Germinal center (tissue), 1 donor: ENCODE measurements around the gene NR2F1-AS1.
"Not testable (repeated sequence)": the region's sequence is repeated elsewhere in the genome, so short reads cannot be mapped to it uniquely, and the experiment has no call there.

Experiments used
- DNase-seq: peaks from one replicate; pipeline ENCODE4 v3.0.0; 2012; ENCODE audit warnings: mixed read lengths, low spot score

Gene NR2F1-AS1

DNA sequence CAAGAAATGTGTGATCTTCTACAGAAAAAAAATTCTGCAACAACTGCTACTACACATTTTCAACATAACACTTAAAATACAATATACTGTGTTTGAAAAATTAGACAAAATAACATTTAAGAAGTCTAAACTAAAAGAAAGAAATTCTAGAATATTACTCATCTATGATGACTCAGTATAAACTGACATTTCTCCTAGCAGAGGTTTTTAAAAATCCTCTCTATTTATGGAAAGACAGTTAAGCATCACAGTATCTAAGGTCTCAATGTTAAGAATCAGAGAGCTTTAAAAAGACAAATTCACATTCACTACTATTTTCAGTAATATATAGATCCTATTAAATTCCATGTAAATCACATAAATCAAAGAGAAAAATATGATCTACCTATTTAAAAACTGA is 61.3 kb downstream of the NR2F1-AS1 start:
- no peak for DNase-seq

DNA sequence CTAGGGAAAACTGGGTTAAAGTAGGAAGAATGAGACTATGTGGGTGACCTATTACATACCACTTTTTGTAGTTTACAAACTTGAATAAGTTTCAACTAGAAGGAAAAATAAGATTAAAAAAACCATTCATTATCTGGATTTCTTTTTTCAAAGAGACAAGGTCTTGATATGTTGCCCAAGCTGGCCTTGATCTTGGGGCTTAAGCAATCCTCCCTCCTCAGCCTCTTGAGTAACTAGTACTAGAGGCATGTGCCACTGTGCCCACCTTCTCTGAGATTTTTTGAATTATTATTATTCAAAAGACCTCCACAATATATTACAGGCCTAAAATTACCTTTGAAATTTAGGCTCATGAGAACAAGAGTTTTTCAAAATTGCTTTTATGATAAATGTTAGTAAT is 63.2 kb downstream of the NR2F1-AS1 start:
- no peak for DNase-seq

DNA sequence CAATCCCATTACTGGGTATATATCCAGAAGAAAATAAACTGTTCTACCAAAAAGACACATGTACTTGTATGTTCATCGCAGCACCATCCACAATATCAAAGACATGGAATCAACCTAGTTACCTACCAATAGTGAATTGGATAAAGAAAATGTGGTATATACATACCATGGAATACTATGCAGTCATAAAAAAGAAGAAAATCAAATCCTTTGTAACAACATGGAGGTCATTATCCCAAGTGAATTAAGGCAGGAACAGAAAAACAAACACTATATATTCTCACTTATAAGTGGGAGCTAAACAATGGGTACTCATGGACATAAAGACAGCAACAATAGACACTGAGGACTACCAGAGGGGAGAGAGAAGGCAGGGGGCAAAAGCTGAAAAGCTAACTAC is 67.7 kb downstream of the NR2F1-AS1 start:
- DNase-seq, result no peak

DNA sequence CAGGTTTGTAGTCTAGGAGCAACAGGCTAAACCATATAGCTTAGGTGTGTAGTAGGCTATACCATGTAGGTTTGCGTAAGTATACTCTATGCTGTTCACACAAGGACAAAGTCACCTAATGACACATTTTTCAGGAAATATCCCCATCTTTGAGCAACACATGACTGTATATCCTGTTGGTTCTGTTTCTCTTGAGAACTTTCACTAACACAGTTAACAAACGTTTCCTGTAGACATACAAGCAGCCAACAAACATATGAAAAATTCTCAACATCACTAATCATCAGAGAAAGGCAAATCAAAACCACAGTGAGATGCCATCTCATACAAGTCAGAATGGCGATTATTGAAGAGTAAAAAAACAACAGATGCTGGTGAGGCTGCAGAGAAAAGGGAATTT is 68.2 kb downstream of the NR2F1-AS1 start:
- no peak for DNase-seq

DNA sequence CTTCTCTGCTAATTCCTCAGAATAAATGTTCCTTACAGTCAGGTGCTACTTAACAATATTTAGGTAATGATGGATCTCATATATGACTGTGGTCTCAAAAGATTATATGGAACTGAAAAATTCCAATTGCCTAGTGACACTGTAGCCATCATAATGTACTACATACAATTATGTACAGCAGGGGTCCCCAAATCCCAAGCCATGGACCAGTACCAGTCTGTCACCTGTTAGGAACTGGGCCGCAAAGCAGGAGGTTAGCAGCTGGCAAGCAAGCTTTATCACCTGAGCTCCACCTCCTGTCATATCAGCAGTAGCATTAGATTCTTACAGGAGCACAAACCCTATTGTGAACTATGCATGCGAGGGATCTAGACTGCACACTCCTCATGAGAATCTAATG is 69.6 kb downstream of the NR2F1-AS1 start:
- no peak for DNase-seq

DNA sequence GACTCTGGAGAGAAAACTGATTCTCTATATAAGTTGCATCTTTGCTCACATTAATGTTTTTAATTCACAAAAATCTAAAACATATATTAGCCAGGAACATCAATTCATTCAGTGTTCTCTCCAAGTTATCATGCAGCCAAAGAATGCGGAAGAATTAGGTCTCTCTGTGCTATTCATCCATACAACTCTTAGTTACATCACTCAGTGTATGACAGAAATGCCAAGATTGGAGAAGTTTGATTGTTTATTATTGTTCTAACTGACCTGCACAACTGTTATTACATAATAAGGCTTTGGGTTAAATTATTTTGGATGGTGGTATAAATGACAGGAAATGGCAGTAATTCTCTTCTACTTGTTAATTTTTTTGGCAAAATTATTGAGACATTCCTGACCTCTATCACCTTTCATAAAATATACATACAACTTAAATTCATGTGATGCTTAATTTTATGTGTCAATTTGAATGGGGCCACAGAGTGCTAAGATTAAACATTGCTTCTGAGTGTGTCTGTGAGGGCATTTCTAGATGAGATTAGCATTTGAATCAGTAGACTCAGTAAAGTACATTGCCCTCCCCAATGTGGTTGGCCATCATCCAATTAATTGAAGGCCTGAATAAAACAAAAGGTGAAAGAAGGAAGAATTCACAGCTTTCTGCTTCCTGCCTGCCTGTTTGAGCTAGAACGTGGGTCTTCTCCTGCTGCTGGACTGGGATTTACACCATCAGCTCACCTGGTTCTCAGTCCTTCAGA is 70.2 kb downstream of the NR2F1-AS1 start:
- DNase-seq, result no peak

DNA sequence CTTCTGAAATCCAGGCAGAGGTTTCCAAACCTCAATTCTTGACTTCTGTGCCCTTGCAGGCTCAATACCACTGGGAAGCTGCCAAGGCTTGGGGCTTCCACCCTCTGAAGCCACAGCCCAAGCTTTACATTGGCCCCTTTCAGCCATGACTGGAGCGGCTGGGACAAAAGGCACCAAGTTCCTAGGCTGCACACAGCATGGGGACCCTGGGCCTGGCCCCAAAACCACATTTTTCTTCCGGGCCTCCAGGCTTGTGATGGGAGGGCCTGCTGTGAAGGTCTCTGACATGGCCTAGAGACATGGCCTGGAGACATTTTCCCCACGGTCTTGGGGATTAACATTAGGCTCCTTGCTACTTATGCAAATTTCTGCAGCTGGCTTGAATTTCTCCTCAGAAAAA is 75.5 kb downstream of the NR2F1-AS1 start:
- DNase-seq, result not testable (repeated sequence)

DNA sequence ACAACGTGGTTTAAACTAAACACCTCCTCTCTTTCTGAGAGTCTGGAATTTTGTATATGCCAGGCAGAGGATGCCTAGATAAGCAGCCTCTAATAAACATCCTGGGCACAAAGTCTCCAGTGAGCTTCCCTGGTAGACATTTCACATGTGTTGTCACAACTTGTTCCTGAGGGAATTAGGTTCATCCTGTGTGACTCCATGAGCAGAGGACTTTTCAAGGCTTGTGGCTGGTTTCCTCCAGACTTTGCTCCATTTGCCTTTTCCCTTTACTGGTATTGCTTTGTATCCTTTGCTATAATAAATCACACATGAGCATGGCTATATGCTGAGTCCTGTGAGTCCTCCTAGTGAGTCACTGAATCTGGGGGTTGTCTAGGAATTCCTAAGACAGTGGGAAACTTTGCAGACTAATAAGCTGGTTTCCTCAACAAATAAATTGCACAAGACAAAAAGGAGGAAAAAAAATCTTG is 77.4 kb downstream of the NR2F1-AS1 start:
- DNase-seq, result no peak

DNA sequence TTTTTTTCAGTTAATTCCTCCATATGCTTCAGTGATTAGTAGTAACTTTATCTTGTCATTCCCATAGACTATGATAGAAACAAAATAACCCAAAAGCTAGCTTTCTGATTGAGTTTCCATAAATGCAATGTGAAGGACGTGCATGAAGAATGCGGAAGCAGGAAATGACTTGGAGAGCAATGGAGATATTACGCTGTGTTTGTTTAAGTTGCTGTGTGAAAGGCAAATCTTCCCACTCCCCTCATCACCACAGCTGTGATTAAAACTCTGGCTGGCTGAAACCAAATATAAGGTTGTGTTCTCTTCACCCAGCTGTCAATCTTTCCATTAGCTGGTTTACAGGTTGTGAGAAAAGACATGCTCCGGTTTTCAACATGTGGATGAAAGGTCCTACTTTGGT is 83.9 kb downstream of the NR2F1-AS1 start:
- DNase-seq, result no peak

DNA sequence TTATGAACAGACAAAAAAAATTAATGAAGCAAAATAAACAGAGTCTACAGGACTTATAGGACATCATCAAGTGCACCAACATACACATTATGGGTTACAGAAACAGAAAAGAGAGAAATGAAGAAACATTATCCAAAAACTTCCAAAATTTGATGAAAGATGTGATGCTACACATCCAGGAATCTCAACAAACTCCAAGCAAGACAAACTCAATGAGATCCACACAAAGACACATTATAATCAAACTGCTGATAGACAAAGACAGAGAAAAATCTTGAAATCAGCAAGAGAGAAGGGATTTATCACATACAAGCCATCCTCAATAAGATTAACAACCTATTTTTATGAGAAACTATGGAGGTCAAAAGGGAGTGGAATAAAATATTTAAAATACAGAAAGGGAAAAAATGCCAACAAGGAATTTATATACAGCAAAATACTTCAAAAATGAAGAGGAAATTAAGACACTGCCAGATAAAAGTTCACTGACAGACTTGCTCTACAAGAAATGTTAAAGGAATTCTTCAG is 101.0 kb downstream of the NR2F1-AS1 start:
- no peak for DNase-seq

DNA sequence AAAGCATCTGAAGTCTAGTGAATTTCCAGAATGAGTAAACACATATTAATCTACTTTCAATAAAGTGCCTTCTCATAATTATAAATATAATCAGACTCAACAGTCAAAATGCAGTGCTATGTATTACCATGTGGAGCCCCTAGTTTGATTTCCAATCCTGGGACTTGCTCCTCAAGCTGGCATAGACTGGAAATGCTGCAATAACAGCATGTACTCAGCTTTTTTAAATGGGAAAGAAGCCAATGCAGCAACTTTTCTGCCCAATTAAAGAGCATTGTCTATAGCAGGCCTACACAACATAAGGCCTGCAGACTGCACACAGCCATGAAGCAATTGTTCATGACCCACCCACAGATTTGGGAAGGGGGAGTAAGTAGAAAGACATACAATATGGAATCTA is 103.2 kb downstream of the NR2F1-AS1 start:
- no peak for DNase-seq

DNA sequence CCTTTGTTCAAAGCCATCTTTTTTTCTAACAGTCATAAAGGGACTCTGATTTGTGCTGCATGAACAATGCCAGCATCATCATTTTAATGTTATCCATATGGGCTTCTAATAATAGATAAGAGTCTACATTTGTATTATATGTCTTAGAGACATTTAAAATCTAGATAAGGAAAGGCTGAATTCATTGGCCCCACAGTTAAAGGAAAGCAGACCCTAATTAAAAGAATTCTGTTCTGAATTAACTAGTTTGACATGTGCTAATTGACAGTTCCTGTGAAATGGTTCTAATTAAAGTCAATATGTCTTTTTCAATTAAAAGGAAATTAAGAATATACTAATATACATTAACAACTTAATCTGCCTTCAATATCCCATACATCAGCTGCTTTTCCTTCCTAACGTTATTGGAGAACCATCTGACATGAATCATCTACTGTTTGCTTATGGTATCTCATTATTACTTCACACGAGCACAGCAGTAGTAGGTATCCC is 104.7 kb downstream of the NR2F1-AS1 start:
- DNase-seq, result no peak

DNA sequence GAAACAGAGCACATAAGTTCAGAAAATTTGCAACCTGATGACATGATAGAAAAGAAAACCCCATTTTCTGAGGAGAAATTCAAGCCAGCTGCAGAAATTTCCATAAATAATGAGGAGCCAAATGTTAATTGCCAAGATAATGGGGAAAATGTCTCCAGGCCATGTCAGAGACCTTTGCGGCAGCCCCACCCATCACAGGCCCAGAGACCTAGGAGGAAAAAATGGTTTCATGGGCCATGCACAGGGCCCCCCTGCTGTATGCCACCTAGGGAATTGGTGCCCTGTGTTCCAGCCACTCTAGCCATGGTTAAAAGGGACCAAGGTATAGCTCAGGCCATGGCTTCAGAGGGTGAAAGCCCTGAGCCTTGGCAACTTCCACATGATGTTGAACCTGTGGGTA is 118.1 kb downstream of the NR2F1-AS1 start:
- DNase-seq, result no peak

DNA sequence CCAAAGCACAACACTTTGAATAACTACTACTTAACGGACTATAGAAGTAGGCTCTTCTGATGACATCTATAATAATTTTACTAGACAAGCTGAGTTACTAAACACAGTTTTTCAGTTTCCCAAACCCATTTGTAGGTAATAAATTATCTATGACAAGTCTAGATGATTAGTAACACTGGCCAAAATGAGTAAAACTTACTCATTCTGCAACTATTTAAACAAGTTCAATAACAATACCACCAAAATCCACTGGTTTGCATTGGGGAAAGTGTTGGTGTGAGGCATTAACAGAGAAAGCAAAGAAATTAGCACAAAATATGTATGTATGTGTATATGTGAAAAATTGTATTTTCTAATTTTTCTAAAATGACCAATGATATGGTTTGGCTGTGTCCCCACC is 119.3 kb downstream of the NR2F1-AS1 start:
- DNase-seq, result no peak

DNA sequence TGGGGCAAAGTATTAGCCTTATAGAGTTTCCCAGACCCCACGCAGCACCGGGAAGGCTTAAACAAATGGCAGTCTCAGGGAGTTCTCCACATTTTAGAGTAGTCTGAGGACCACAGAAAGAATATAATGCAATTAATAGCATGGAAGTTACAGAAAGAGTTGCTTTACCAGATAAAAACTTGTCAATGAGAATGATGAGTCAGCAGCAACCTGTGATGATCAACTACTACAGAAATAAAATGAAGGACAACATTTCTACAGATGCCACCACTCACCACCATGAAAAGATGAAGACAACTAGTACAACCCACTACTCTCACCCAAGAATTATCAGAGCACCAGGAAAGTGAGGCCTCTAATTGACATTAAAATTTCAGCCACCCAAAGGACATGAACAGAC is 120.7 kb downstream of the NR2F1-AS1 start:
- no peak for DNase-seq

DNA sequence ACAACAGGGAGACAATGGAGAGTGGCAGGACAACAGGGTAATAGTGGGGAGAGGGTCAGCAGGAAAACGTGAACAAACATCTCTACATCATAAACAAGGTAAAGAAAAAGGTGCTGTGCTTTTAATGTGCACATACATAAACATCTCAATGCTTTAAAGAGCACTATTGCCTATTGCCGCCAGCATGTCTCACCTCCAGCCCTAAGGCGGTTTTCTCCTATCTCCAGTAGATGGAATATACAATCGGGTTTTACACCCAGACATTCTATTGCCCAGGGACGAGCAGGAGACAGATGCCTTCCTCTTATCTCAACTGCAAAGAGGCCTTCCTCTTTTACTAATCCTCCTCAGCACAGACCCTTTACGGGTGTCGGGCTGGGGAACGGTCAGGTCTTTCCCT is 124.2 kb downstream of the NR2F1-AS1 start:
- DNase-seq, result not testable (repeated sequence)

DNA sequence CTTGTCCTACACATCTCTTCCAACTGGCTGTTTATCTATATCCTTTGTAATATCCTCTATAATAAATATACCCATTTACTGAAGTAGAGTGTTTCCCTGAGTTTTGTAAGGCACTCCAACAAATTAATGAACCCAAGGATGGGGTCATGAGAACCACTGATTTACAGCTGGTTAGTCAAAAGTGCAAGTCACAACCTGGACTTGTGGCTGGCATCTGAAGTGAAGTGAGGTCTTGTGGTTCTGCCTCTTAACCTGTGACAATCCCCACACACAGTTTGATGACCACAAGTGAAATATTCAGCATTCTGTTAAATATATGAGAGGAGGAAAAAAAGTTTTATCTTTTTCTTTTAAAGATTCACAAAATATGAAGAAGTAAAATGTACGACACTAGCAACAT is 126.1 kb downstream of the NR2F1-AS1 start:
- no peak for DNase-seq

DNA sequence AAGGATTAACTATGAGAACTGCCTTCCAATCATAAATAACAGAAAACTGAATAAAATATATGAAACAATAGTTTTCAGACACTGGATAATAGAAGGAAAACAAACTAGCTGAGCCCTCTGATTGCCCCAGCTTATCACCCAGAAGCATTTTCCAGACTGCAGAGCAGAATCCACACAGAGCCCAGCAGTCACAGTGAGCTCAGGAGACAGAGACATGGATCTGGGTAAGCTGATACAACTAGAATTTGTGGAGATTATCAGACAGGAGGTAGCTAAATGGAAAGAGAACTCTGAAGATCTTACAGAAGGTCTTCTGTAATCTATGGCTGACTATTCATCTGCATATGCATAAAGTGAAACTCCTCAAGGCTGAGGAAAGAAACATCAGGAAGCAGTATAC is 128.8 kb downstream of the NR2F1-AS1 start:
- DNase-seq, result no peak

DNA sequence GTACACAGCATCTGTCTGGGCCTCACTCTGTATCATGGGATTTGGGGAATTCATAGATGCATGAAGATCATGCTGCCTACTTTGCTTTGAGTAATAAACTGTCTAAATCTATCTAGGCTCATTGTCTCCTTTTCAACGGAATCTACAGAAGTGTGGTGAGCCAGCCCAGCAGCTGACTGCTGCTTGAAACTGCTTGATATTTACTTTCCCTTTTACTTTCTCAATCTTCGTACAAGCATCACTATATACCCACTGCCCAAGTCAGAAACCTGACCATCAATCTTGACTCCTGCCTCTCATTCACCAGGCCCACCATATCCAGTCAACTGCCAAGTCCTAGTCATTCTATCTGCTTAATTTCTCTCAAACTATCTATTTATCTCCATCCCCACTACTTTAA is 142.9 kb downstream of the NR2F1-AS1 start:
- no peak for DNase-seq

DNA sequence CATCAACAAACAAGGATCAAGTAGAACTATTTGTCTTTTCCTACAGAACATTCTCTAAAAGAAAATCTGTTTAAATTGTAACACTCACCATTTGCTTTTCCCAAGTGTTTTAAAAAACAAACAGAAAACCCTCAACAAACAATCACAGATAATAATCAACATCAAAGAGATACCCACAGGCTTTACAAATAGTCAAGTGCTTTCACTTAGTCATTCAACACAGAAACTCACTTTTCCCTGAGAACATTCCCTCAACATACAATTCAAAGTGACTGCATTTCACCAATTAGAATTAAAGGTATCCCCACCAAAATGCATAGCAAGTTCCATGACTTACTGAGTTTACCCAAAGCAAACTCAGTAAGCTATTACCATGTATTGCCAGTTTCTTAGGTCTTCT is 144.9 kb downstream of the NR2F1-AS1 start:
- DNase-seq, result no peak

DNA sequence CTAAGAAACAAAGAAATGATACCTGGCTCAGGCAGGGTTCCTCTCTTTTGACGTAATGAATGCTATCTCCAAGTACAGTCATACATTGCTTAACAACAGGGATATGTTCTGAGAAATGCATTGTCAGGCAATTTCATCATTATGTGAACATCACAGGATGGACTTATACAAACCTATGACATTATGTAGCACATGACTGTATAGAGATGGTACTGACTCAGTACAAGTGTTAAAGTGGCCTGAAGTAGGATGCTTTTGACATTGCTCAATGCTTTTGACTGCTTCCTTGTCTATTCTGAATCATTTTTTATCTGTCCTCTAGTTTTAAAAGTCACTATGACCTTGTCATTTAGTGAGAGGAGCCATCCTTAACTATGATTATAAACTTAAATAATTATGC is 147.6 kb downstream of the NR2F1-AS1 start:
- DNase-seq, result no peak

DNA sequence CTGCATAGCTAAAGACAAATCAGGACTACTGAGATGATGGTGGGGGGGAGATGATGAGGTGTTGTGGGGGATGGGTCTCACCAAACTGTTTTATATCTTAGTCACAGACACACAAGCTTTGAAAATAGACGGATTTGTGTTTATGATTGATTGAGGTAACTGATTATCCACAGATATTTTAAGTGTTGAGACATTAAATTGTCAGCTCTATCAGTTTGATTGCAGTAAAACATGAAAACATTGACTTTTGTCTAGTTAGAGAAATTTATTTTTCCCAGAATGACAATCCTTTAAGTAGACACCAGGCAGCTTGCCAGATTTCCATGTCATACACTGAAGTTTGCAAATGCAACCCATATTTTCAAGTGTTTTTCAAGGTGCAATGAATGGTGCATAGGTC is 149.8 kb downstream of the NR2F1-AS1 start:
- no peak for DNase-seq

DNA sequence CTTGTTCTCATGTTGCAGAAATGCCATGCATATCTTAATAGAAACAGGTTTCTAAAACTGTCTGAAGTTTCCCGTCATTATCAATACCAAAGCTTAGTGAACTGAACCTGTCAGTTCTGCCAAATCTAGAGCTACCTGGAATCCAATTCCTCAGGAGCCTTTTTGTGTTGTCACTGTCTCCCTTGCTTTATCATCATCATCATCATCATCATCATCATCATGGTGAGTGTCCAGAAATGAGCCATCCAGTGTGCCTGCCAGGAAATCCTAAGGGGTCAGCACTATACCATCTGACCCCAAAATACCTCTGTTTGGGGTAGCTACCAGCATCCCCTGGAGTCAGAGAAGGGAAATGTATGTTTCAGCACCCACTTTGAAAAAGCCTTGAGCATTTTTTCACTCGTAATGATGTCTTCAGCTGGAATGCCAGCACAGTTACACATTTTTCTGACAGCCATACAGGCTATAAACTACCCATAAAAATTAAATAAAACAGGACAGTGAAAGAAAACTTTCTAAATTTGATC is 150.3 kb downstream of the NR2F1-AS1 start:
- DNase-seq, result no peak

DNA sequence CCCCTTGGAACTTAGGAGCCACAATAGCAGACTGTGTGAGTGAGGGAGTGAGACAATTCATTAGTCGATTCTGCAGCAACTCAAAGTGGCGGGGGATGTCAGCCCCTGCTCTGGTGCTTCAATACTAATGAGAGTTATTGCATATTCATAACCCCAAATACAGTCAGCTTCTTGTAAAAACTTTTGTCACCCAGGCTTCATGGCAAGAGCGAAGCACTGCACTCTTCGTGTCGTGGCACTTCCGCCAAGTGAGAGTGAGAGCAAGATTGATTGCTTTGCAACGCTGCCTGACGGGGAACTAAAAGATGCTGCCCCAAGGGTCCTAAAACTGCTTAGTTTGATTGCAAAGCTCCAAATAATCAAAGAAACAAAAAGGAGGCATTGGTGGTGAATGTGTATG is 150.9 kb downstream of the NR2F1-AS1 start:
- no peak for DNase-seq
